Epithelial cell of esophagus (primary cell): ENCODE results near the gene TBXAS1.

Source experiments
- DNase-seq: peaks from one replicate; pipeline ENCODE4 v3.0.0; 2010; ENCODE audit warnings: low read depth
- H3K4me3 ChIP-seq: 2 replicates; pipeline ENCODE4 v1.5.1; 2011; ENCODE audit warnings: mild to moderate bottlenecking, low read length, control low read depth
- CTCF ChIP-seq: IDR thresholded peaks from 2 replicates; pipeline ENCODE4 v1.5.1; 2011; ENCODE audit warnings: low read depth, mild to moderate bottlenecking, low read length, control low read depth, inconsistent platforms; ENCODE audit not compliant: insufficient read depth; ENCODE audit errors: missing control alignments

Gene TBXAS1

GRCh38 chr7:140047197-140047596 lies 218.1 kb downstream of the TBXAS1 start:
- DNase-seq, result no peak
- no peak for TF ChIP-seq CTCF
- no peak overlapping the region for H3K4me3 ChIP-seq

- H3K4me3 ChIP-seq, result no peak overlapping the region
- TF ChIP-seq CTCF, result no peak
- DNase-seq, result no peak
These were observed 219.1 kb downstream of the TBXAS1 start for GRCh38 chr7:140048138-140048537.

GRCh38 chr7:140048989-140049338 lies 219.9 kb downstream of the TBXAS1 start:
- no peak for TF ChIP-seq CTCF
- H3K4me3 ChIP-seq, result no peak overlapping the region
- DNase-seq, result no peak

GRCh38 chr7:140049339-140050024 lies 220.4 kb downstream of the TBXAS1 start:
- DNase-seq, result no peak
- H3K4me3 ChIP-seq, result no peak overlapping the region
- no peak for TF ChIP-seq CTCF

- H3K4me3 ChIP-seq, result no peak overlapping the region
- DNase-seq, result no peak
- no peak for TF ChIP-seq CTCF
These were observed 221.0 kb downstream of the TBXAS1 start for GRCh38 chr7:140050100-140050499.

GRCh38 chr7:140051820-140052219 lies 222.8 kb downstream of the TBXAS1 start:
- no peak for DNase-seq
- no peak overlapping the region for H3K4me3 ChIP-seq
- TF ChIP-seq CTCF, result no peak
